GM10248 (cell line): ENCODE measurements around the gene PODN.

Experiments
- CTCF ChIA-PET: fragments of 300-600 bp; sonication (Branson Sonifier 250); formaldehyde crosslinking; extraction: SDS; loops from one replicate; lab custom pipeline; 2021; ENCODE audit warnings: antibody characterized with exemption; lab: Yijun Ruan, JAX
- POLR2A ChIA-PET: fragments of 350-650 bp; sonication (Branson Sonifier 250); formaldehyde crosslinking; extraction: SDS; loops from one replicate; lab custom pipeline; 2020; ENCODE audit warnings: antibody characterized with exemption; lab: Yijun Ruan, JAX
- DNase-seq: peaks from one replicate; pipeline ENCODE4 v3.0.0; 2012; ENCODE audit errors: extremely low spot score
- CTCF ChIP-seq: IDR thresholded peaks from 2 replicates; pipeline ENCODE4 v1.5.1; 2012; ENCODE audit warnings: mild to moderate bottlenecking, low read depth; ENCODE audit errors: extremely low read depth, missing control alignments, control extremely low read depth

Gene PODN

GRCh38 chr1:53091841-53092645 is 30.0 kb downstream of the PODN start:
- CTCF ChIA-PET: no interaction called here
- POLR2A ChIA-PET: no interaction called here
- TF ChIP-seq CTCF: no peak
- no peak for DNase-seq

GRCh38 chr1:53092659-53093450 is 30.8 kb downstream of the PODN start:
- CTCF ChIA-PET: no interaction called here
- POLR2A ChIA-PET: no interaction called here
- no peak for TF ChIP-seq CTCF
- no peak for DNase-seq

GRCh38 chr1:53093451-53093754 is 31.4 kb downstream of the PODN start:
- CTCF ChIA-PET: no interaction called here
- no peak for DNase-seq
- POLR2A ChIA-PET: no interaction called here
- no peak for TF ChIP-seq CTCF

- TF ChIP-seq CTCF: no peak
- CTCF ChIA-PET: no interaction called here
- no peak for DNase-seq
- POLR2A ChIA-PET: no interaction called here
Observed at GRCh38 chr1:53093778-53094532, 31.9 kb downstream of the PODN start.

GRCh38 chr1:53094533-53094919 is 32.5 kb downstream of the PODN start:
- ChIA-PET POLR2A (no interaction called here), CTCF (no interaction called here)
- TF ChIP-seq CTCF: no peak

GRCh38 chr1:53104289-53104913 is 42.4 kb downstream of the PODN start:
- ChIA-PET CTCF (no interaction called here), POLR2A (no interaction called here)
- DNase-seq: no peak
- TF ChIP-seq CTCF: no peak

More at GRCh38 chr1:53094533-53094919, 32.5 kb downstream of the PODN start:
- DNase-seq: no peak
